Keratinocyte (primary cell): ENCODE results near the gene MS4A7. TPM values are rescaled to one million over a fixed set of nuclear protein-coding genes. Genes with fewer than 3 reads are reported as not detected.

Experiments used
- DNase-seq: peaks from one replicate; pipeline ENCODE4 v3.0.0-alpha.2; 2011; ENCODE audit warnings: low read depth, missing footprints, low spot score
- FAIRE-seq: peaks from 2 replicates; lab custom pipeline; 2011; peaks lifted over from hg19 to GRCh38; lab: Jason Lieb, UNC
- H2AFZ ChIP-seq: 2 replicates; pipeline ENCODE4 v1.6.0; 2012; ENCODE audit warnings: low read length, control low read depth, inconsistent platforms; ENCODE audit not compliant: control insufficient read depth
- H3K27ac ChIP-seq: 2 replicates; pipeline ENCODE4 v1.5.1; 2011; ENCODE audit warnings: low read length; ENCODE audit not compliant: control insufficient read depth, insufficient read depth
- H3K27me3 ChIP-seq: 3 replicates; pipeline ENCODE4 v1.6.0; 2011; ENCODE audit warnings: low read length; ENCODE audit not compliant: control insufficient read depth, insufficient read depth; ENCODE audit errors: extremely low read depth
- H3K36me3 ChIP-seq, 2 experiments: 2 replicates in 1 of 2; 3 replicates in 1 of 2; pipeline ENCODE4 v1.5.1; 2011; ENCODE audit warnings: low read length in 2 of 2, mild to moderate bottlenecking in 1 of 2; ENCODE audit not compliant: control insufficient read depth in 2 of 2, insufficient read depth in 2 of 2; ENCODE audit errors: extremely low read depth in 1 of 2
- H3K4me1 ChIP-seq: 3 replicates; pipeline ENCODE4 v1.5.1; 2011; ENCODE audit warnings: low read length; ENCODE audit not compliant: control insufficient read depth, insufficient read depth; ENCODE audit errors: extremely low read depth
- H3K4me2 ChIP-seq: 3 replicates; pipeline ENCODE4 v1.6.0; 2011; ENCODE audit warnings: low read depth, low read length; ENCODE audit not compliant: control insufficient read depth, insufficient read depth; ENCODE audit errors: extremely low read depth
- H3K4me3 ChIP-seq, 3 experiments: fragments of 200-600 bp in 1 of 3; sonication (generic) in 1 of 3; 2 replicates in 2 of 3; 3 replicates in 1 of 3; pipeline ENCODE4 v1.5.1; 2011 to 2016; ENCODE audit warnings: low read length in 3 of 3, mild to moderate bottlenecking in 3 of 3, control low read depth in 2 of 3, inconsistent platforms in 1 of 3, low read depth in 1 of 3, mixed read lengths in 1 of 3, mixed run types in 1 of 3, moderate library complexity in 1 of 3; ENCODE audit not compliant: control insufficient read depth in 2 of 3, insufficient read depth in 2 of 3; ENCODE audit errors: extremely low read depth in 1 of 3
- H3K79me2 ChIP-seq: 2 replicates; pipeline ENCODE4 v1.6.0; 2012; ENCODE audit warnings: low read length; ENCODE audit not compliant: control insufficient read depth, insufficient read depth
- H3K9ac ChIP-seq: 3 replicates; pipeline ENCODE4 v1.6.0; 2011; ENCODE audit warnings: low read length; ENCODE audit not compliant: control insufficient read depth, insufficient read depth; ENCODE audit errors: extremely low read depth
- H3K9me1 ChIP-seq: 3 replicates; pipeline ENCODE4 v1.6.0; 2011; ENCODE audit warnings: low read length; ENCODE audit not compliant: control insufficient read depth, insufficient read depth; ENCODE audit errors: extremely low read depth
- H3K9me3 ChIP-seq: 2 replicates; pipeline ENCODE4 v1.5.1; 2012; ENCODE audit warnings: low read depth, low read length; ENCODE audit not compliant: control insufficient read depth
- H4K20me1 ChIP-seq: 3 replicates; pipeline ENCODE4 v1.6.0; 2011; ENCODE audit warnings: low read length; ENCODE audit not compliant: control insufficient read depth, insufficient read depth; ENCODE audit errors: extremely low read depth
- CTCF ChIP-seq, 3 experiments: IDR thresholded peaks in 1 of 3; conservative IDR thresholded peaks in 1 of 3; optimal IDR thresholded peaks in 1 of 3; 2 replicates in 2 of 3; 3 replicates in 1 of 3; pipeline versions ENCODE3 to v1.5.1; 2011; ENCODE audit warnings: low read length in 3 of 3, mild to moderate bottlenecking in 3 of 3, moderate library complexity in 2 of 3, control low read depth in 1 of 3, inconsistent platforms in 1 of 3; ENCODE audit not compliant: insufficient read depth in 2 of 3; ENCODE audit errors: extremely low read depth in 1 of 3
- EZH2 ChIP-seq: IDR thresholded peaks from one replicate; pipeline ENCODE4 v1.6.1; 2012; ENCODE audit warnings: inconsistent platforms, mild to moderate bottlenecking, low read length, moderate library complexity
- dilution Hi-C: fragments of 300-500 bp; cut with MboI; formaldehyde crosslinking; loops from one replicate; pipeline ENCODE4 v1.7.0; 2020; ENCODE audit warnings: low sequenced_read_pairs; ENCODE audit not compliant: extremely low pct_ligation_motif_present
- polyA plus RNA-seq, 5 experiments: library from polyadenylated mRNA; depleted of rRNA in 3 of 5; stranded (reverse) in 3 of 5; stranded (forward) in 1 of 5; unstranded in 1 of 5; fragments of >200 nt; gene quantifications; 1 replicate in 1 of 5; 2 replicates in 3 of 5; 3 replicates in 1 of 5; pipeline versions ENCODE4 v1.2.1 to v1.2.3, GENCODE V29; 2011 to 2012; ENCODE audit warnings: missing spikeins in 2 of 5, low read depth in 1 of 5, low replicate concordance in 1 of 5

Gene MS4A7
- polyA plus RNA-seq, 1 donor (not counting 4 experiments of a cell fraction or from before 2014, with no cell fraction given): not detected

GRCh38 chr11:60429272-60429671 is 50.9 kb downstream of the MS4A7 start, which contains the start of gene MS4A5:
MS4A5 (plus strand) TSS chr11:60429572; CDS start chr11:60429675, 103 bp downstream.
- Histone ChIP-seq H3K9me3 (no peaks in the 10 kb centered on the region), H3K9me1 (no peaks in the 10 kb centered on the region), H3K4me1 (no peaks in the 10 kb centered on the region), H3K9ac (no peak within 1 kb of the TSS), H3K4me2 (no peak within 1 kb of the TSS), H2AFZ (no peak within 1 kb of the TSS), H3K27me3 (no peaks in the 10 kb centered on the region), H3K4me3 (no peak within 1 kb of the TSS), H3K27ac (no peak within 1 kb of the TSS), H3K36me3 (no peaks in the 10 kb centered on the region), H3K79me2 (no peaks in the 10 kb centered on the region), H4K20me1 (no peaks in the 10 kb centered on the region)
- TF ChIP-seq EZH2 (no peak), CTCF (optimal IDR thresholded peaks at IDR 0.05 in 1 of 3, IDR thresholded peaks at IDR 0.05 in 1 of 3, conservative IDR thresholded peaks at IDR 0.05 in 1 of 3; ENCODE audit: extremely low read depth in 1 of 3, insufficient read depth in 2 of 3, low read length in 3 of 3) (no peak)
- DNase-seq (no peak), FAIRE-seq (no peak)
- dilution Hi-C loops: no loop called here

DNA sequence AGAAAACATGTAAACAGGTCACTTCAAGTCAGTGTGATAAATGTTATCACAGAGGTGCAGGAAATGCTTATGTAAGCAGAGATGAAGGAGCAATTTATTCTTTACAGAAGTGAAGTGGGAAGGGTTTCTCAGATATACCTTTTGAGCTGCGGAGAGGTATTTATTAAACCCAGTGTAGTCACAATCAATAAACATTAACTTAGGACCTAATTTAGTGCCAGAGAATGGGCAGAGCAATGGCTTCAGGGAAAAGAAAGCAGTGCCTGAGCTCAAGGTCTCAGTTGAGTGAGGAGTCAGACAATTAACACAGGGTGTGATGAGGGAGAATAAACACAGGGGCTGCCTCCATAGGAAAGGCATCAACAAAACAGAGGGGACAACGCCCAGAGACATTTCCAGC is 52.9 kb downstream of the MS4A7 start:
- no peaks in the 10 kb centered on the region for H3K4me1 ChIP-seq
- no peaks in the 10 kb centered on the region for H3K9me1 ChIP-seq
- dilution Hi-C loops: no loop called here
- H3K4me2 ChIP-seq: no peak overlapping the region
- H3K36me3 ChIP-seq: no peaks in the 10 kb centered on the region
- H3K79me2 ChIP-seq: no peaks in the 10 kb centered on the region
- no peaks in the 10 kb centered on the region for H3K9me3 ChIP-seq
- DNase-seq (no peak), FAIRE-seq (no peak)
- no peaks in the 10 kb centered on the region for H4K20me1 ChIP-seq
- H3K4me3 ChIP-seq: no peak overlapping the region
- H3K9ac ChIP-seq: no peak overlapping the region
- H3K27me3 ChIP-seq: no peaks in the 10 kb centered on the region
- no peak for TF ChIP-seq CTCF (optimal IDR thresholded peaks at IDR 0.05 in 1 of 3, IDR thresholded peaks at IDR 0.05 in 1 of 3, conservative IDR thresholded peaks at IDR 0.05 in 1 of 3; ENCODE audit: extremely low read depth in 1 of 3, insufficient read depth in 2 of 3, low read length in 3 of 3)
- TF ChIP-seq EZH2: no peak
- H2AFZ ChIP-seq: no peak overlapping the region
- H3K27ac ChIP-seq: no peak overlapping the region
